ENCODE measurements around the gene RPS6KL1.
A peak's percentile ranks its signal among the peaks of the same experiment; 100 is the strongest.

The RPS6KL1 gene, protein sequence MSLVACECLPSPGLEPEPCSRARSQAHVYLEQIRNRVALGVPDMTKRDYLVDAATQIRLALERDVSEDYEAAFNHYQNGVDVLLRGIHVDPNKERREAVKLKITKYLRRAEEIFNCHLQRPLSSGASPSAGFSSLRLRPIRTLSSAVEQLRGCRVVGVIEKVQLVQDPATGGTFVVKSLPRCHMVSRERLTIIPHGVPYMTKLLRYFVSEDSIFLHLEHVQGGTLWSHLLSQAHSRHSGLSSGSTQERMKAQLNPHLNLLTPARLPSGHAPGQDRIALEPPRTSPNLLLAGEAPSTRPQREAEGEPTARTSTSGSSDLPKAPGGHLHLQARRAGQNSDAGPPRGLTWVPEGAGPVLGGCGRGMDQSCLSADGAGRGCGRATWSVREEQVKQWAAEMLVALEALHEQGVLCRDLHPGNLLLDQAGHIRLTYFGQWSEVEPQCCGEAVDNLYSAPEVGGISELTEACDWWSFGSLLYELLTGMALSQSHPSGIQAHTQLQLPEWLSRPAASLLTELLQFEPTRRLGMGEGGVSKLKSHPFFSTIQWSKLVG

DNA sequence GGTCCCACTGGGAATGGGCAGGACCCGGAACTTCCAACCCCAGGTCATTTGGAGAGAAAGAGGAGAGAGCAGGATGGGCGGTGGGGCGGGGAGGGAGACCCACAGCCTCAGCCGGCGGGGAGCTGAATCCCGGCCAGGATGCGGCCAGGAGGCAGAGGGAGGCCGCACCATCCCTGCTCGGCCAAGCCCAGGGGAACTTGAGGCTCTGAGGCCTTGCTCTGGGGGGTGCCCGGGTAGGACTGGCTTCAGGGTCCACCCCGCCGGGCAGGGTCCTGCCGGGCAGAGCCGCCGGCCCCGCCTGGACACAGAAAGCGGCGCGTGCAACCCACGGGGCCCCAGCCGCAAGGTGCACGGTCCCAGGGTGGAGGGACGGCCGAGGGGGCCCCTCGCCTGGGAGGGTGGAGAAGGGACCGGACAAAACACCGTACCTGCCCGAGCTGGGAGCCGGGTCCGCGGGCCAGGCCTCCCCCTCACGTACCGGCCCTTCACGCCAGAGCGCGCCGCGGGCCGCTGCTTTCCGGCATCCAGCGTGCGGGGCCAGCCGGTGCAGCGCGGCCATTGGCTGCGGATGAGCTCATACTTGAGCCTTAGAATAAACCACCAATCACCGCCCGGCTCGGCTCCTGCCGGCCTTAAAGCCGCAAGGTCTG is at the start of gene RPS6KL1:
TSS of gene RPS6KL1 (minus strand) at position 509 of the 650 bp plus-strand sequence. CDS start 1,719 bp downstream, outside the sequence.
- DNase-seq (ENCODE audit: low read depth), result peak; percentile 31

- DNase-seq (ENCODE audit: low read depth), result no peak
Measured at GRCh38 chr14:74968811-74969210, 45.8 kb upstream of the RPS6KL1 start.

DNA sequence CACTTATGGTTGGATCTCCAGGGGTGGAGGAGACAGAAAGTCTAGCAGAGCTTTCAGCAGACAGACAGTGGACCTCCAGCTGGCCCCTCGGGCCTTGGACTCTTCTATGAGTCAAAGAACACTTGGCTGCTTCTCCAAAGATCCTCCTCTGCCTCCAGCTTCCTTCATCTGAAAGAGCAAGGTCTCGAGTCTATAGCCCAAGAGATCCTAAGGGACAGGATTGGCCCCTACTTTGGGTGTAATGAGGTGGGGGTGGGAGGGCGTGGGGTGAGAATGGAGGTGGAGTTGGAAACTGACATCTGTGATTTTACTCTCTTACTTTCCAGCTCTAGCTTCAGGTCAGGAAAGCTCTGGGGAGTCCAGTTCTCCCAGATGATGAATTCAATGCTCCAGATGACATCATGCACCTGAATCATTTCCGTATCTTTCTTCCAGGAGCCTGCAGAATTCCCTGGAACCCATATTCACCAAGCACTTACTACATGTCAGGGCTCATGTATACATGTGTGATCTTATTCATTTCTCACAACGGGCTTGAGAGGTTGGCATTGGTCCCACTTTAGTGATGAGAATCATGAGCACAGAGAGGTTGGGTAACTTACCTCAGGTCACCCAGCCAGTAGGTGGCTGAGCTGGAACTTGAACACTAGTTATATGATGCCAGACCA is 42.6 kb upstream of the RPS6KL1 start:
- no peak for DNase-seq (ENCODE audit: low read depth)

DNA sequence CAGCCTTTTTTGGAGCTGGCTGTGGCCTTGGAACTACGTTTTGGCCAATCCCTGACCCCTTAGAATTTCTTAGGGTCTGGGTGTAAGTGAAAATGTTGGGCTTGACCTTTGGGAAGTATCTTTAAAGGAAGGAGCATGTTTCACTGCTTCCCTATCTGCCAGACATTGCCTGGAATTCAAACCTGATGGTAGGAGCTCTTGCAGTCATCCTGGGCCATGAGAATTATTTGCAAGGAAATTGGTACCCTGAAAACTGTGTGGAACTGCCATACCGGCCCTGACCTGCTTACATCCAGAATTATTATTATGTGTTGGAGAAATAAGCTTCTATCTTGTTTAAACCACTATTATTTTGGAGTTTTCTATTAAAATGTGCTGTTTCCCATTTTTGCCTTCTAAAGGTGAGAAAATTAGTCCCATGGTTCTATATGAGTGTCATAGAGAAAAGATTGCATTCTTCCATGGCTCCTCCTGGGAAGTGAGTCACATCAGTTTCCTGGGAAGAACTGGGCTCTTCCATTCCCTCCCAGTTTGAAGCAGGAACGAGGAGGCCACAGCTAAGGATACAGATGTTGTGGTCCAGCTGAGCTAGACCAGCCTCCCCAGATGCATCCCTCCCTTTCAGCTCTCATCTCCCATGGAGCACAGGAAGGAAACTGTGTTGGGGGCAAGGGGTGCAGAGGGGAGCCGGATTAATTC is 41.9 kb upstream of the RPS6KL1 start:
- no peak for DNase-seq (ENCODE audit: low read depth)

DNA sequence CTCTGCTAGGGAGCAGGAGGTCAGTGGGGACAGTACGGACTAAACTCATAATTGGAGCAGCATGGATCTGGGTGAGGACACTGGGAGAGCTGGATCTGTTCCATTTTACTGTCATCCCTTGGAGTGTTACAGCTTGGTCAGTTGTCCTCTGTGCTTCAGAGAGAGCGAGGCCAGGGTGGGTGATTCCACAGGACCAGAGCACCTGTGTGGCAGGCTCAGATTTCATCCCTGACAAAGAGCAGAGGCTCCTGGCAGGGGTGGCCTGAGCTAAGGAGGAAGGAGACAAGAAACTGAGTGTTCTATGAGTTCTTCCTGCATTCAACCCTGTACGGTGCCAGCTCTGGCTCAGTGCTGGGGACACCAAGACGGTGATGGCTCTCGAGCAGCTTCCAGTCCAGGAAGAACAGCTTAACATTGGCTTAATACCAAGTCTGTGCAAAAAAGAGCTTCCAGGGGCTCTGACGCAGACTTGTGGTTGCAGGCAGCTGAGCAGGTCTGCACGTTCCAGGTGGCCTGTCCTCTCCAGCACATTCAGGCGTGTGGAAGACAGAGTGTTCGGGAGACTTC is 40.7 kb upstream of the RPS6KL1 start:
- no peak for DNase-seq (ENCODE audit: low read depth)

- no peak for DNase-seq (ENCODE audit: low read depth)
Measured at GRCh38 chr14:74963178-74963704, 40.2 kb upstream of the RPS6KL1 start.

DNA sequence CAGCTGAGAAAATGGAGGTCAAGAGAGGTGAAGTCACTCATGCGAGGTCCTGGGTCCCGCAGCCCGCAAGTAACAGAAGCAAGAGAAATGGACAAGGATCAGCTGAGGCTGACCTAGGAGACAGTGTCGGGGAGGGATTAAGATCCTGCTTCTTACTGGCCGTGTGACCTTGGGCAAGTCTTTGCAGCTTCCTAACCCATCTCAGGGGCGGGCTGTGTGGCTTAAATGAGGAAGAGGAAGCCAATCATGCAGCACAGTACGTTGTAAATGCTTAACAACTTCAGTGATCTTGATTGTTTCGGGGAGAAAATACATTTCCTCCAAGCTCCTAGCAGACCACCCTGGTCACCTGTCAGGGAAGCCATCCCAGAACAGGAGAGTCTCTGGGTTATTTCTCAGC is 39.4 kb upstream of the RPS6KL1 start:
- no peak for DNase-seq (ENCODE audit: low read depth)

DNA sequence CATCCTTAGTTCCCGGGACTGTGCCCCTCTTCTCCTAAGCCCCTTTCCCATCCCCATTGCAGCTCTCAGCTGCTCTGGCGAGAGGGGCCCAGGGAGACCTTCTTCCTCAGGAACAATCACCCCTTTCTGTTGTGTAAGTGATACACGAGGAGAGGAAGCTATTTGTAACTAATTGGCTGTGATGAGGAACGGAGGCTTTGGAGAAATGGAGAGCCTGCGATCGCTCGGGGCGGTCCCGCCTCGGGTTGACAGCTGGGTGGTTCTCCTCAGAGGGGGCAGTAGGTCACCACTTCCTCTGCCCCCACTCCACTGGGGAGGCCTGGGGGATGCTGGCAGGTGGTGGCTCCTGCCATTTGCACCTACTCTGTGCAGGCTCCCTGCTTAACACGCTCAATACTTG is 39.0 kb upstream of the RPS6KL1 start:
- DNase-seq (ENCODE audit: low read depth), result no peak

- DNase-seq (ENCODE audit: low read depth), result no peak
Measured at GRCh38 chr14:74961238-74961911, 38.3 kb upstream of the RPS6KL1 start.

GRCh38 chr14:74960736-74961135 is 37.7 kb upstream of the RPS6KL1 start:
- no peak for DNase-seq (ENCODE audit: low read depth)

DNA sequence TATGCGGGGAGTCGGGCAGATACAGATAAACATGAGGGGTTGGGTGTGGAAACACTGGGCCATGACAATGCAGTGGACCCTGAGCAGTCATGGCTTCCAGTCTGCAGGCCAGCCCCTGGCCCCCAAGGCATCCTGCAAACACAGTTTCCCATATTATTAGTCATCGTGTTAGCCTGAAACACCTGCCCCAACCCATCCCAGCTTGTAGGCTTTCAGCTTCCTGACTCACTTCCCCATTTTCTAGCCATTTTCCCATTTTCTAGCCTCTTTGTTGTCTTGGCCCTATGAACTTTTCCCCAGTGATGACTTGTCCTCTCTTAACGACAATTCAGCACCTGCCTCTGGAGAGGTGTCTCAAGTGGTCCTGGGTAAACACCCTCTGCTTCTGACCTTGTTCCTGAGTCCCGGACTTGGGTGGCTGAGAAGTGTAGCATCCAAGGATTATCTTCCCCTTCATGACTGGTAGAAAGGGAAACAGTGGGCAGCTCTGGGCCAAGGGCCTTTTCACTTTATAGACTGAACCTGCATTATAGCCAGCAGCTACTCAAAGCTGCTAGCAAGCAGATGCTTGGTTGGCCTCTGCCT is 36.6 kb upstream of the RPS6KL1 start:
- DNase-seq (ENCODE audit: low read depth), result no peak

- no peak for DNase-seq (ENCODE audit: low read depth)
Measured at GRCh38 chr14:74956280-74957072, 33.4 kb upstream of the RPS6KL1 start.

DNA sequence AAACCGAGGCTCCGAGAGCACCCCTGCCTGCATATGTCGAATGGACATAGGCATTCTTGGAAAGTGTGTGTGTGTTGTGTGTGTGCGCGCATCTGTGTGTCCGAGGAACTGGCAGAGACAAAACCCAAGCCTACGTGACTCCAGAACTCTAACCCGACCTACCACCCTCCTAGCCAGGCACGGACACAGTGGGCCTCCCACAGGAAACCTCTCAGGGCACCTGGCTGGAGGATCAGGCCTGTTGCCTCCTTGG is 32.9 kb upstream of the RPS6KL1 start:
- DNase-seq (ENCODE audit: low read depth), result no peak

DNA sequence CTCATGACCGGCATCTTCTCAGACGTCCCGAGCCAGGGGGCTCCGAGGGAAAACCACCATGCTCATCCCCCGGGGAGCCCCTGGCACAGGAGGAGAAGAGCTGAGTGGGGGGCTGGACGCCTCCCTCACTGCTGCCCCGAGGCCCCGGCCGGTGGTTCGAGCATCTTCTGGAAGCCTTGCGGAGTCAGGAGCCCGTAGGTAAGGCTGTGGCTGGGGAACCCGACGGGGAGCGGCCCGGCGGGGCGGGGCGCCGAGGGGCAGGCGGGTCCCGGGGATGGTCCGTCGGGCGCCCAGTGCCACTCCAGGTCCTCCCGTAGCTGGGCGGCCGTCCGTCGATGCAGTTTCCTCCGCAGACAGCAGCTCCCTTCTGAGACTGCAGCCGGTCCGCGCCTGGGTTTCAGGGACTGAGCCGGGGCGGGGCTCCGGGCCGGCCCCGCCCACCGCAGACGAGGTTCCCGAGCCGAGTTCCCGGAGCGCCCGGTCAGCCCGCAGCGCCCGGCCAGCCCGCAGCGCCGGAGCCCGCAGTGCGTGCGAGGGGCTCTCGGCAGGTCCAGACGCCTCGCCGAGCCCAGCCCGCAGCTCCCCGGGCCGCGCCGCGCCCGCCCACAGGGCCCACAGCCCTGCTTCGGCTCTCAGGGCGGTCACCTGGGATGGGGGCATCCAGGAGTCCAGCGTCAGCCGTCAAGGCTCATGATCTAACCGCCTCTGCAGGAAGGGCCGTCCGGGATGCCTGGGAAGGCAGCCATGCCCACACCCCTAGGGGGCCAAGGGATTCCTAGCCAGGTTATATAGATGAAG is 32.4 kb upstream of the RPS6KL1 start, which contains the start of gene PGF:
TSS of gene PGF (minus strand) at position 369 of the 798 bp plus-strand sequence. CDS start at position 14, 355 bp downstream.
- DNase-seq (ENCODE audit: low read depth), result no peak

GRCh38 chr14:74954947-74955228 is 31.8 kb upstream of the RPS6KL1 start:
- DNase-seq (ENCODE audit: low read depth), result no peak

DNA sequence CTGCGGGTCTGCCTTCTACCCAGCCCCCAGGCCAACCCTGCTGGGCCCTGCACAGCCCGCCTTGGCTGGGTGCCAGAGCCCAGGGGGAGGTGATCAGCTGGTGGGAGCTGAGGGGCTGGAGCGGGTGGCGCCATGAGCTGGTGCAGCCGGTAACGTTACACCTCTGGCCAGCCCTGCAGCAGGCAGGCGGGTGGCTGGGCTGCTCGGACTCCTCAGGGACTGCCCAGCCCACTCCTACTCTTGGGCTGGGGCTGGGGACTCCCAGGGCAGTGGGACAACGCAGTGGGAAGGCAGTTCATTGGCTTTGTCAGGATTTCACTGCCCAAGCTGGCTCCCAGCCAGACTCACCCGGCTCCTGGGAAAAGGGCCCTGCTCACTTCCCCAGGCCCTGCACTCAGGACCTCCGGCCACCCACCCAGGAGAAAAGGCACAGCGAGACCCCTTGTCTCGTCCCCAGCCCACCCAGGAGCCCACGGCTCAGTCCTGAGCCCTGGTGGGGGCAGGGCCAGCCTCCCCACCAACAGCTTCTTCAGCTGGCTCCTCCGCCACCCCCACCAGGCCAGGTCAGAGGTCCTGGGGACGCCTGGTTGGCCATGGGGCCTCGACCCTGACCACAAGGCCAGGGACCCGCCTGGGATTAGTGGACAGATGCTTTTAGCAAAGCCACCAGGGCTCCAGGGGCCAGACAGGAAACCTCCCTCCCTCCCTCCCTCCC is 31.3 kb upstream of the RPS6KL1 start:
- DNase-seq (ENCODE audit: low read depth), result no peak

DNA sequence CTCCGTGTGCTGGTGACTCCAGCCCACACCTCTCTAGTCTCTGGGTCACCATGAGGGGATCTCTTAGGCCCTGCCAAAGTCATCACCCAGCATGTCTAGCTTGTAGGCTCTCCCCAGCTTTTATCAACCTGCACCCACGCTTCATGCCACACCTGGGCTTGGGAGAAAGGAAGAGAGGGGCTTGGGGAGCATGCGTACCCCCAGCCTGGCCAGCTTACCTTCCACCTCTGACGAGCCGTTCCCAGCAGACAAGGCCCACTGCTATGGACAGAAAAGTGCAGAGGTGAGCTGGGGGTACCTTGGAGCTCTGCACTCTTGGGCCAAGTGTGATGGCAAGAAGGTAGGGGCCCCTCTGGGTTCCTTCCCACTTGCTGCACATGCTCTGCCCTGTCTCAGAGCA is 30.6 kb upstream of the RPS6KL1 start:
- no peak for DNase-seq (ENCODE audit: low read depth)

DNA sequence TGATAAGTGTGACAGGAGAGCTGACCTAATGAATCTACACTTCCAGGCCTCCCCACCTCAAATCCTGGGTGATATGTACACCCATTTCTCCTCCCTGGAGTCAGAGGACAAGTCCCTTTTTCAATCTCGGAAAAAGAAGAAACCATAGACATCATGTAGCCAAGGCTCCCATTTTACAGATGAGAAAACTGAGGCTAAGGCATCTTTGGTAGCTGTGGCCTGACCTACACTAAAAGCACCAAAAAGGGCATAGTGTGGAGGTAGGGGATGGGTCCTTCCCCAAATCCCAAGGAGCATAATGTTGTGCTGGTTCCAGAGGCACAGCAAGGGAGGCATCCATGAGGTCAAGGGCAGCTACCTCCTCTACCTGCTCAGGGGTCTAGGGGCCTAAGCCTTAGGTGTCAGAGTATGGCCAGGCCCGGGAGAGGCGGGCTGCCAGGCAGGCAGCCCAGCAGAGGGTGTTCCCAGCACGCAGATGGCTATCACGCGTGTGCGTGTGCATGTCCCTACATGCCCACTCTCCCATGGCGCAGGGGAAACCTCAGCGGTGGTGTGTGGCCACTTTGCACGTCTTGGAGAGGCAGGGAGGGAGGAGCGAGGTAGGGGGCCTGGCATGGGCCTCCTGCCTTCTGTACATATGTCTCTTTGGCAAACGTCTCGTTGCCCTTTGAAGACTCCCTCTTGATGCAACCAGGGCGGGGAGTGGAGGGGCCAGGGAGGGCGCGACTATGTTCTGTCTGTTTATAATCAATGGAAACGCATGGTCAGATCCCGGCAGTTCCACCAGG is 29.8 kb upstream of the RPS6KL1 start:
- DNase-seq (ENCODE audit: low read depth), result no peak
